B cell (primary cell): Measurements from ENCODE around the gene CNFN. TPM values are rescaled to one million over a fixed set of nuclear protein-coding genes. Genes with fewer than 3 reads are reported as not detected.

Source experiments
- ATAC-seq: fragments of 200-7000 bp; cut with Tn5 transposase; one replicate; pipeline ENCODE4 v1.10.0; 2021; ENCODE audit warnings: low read depth, mild to moderate bottlenecking, moderate number of reproducible peaks, moderate library complexity
- CTCF ChIA-PET: fragments of 350-600 bp; sonication (Branson Sonifier 250); formaldehyde crosslinking; loops from one replicate; lab custom pipeline; 2021; ENCODE audit warnings: antibody characterized with exemption, inconsistent platforms; lab: Charles Lee
- POLR2A ChIA-PET: fragments of 350-600 bp; sonication (Branson Sonifier 250); formaldehyde crosslinking; loops from one replicate; lab custom pipeline; 2021; ENCODE audit warnings: antibody characterized with exemption; lab: Charles Lee
- DNase-seq: peaks from one replicate; pipeline ENCODE4 v3.0.0; 2013
- H2AFZ ChIP-seq: 2 replicates; pipeline ENCODE4 v1.6.1; 2012; ENCODE audit warnings: mild to moderate bottlenecking, low read depth, low read length; ENCODE audit not compliant: insufficient read depth, poor library complexity, severe bottlenecking
- H3K27ac ChIP-seq, 2 donors: 1 replicate in 1 of 2; 2 replicates in 1 of 2; pipeline ENCODE4 v1.5.1; 2012 to 2013; ENCODE audit warnings: low read length in 2 of 2, mild to moderate bottlenecking in 2 of 2, moderate library complexity in 1 of 2
- H3K27me3 ChIP-seq, 4 experiments: fragments of 200-600 bp in 1 of 4; sonication (generic) in 1 of 4; replicated peaks in 1 of 4; 1 replicate in 2 of 4; 2 replicates in 2 of 4; pipeline versions ENCODE4 v1.6.1 to v1.7.0; 2013 to 2016; ENCODE audit warnings: low read length in 3 of 4, mild to moderate bottlenecking in 2 of 4, mixed read lengths in 1 of 4, moderate library complexity in 1 of 4; ENCODE audit not compliant: insufficient read depth in 4 of 4, control insufficient read depth in 3 of 4; ENCODE audit errors: control extremely low read depth in 1 of 4
- H3K36me3 ChIP-seq, 2 experiments: replicated peaks in 1 of 2; 1 replicate in 1 of 2; 2 replicates in 1 of 2; pipeline versions ENCODE4 v1.6.1 to v1.7.1; 2013; ENCODE audit warnings: low read length in 1 of 2; ENCODE audit not compliant: insufficient read depth in 2 of 2, control insufficient read depth in 1 of 2; ENCODE audit errors: control extremely low read depth in 1 of 2, extremely low read depth in 1 of 2
- H3K4me1 ChIP-seq, 2 donors: fragments of 200-600 bp in 1 of 2; sonication (generic) in 1 of 2; 1 replicate in 1 of 2; 2 replicates in 1 of 2; pipeline versions ENCODE4 v1.5.1 to v1.6.1; 2013 to 2017; ENCODE audit warnings: low read length in 2 of 2; ENCODE audit not compliant: control insufficient read depth in 2 of 2, insufficient read depth in 2 of 2
- H3K4me2 ChIP-seq: replicated peaks from 2 replicates; pipeline ENCODE3; 2012; ENCODE audit warnings: mild to moderate bottlenecking, low read depth, low read length; ENCODE audit not compliant: poor library complexity, severe bottlenecking
- H3K4me3 ChIP-seq, 5 experiments: fragments of 200-600 bp in 1 of 5; sonication (generic) in 1 of 5; 1 replicate in 3 of 5; 2 replicates in 2 of 5; pipeline versions ENCODE4 v1.5.1 to v1.7.0; 2011 to 2016; ENCODE audit warnings: low read length in 4 of 5, mild to moderate bottlenecking in 4 of 5, low read depth in 2 of 5, control low read depth in 1 of 5, moderate library complexity in 1 of 5; ENCODE audit not compliant: insufficient read depth in 1 of 5; ENCODE audit errors: control extremely low read depth in 1 of 5, extremely low read depth in 1 of 5
- H3K79me2 ChIP-seq: fragments of 200-600 bp; sonication (generic); one replicate; pipeline ENCODE4 v1.6.0; 2016; ENCODE audit warnings: low read length; ENCODE audit not compliant: control insufficient read depth, insufficient read depth
- H3K9ac ChIP-seq: fragments of 200-600 bp; sonication (generic); 2 replicates; pipeline ENCODE4 v1.6.1; 2017; ENCODE audit warnings: mild to moderate bottlenecking, low read length, moderate library complexity
- H3K9me3 ChIP-seq, 3 donors: one replicate each; pipeline versions ENCODE4 v1.6.1 to v1.7.1; 2013; ENCODE audit warnings: low read length in 2 of 3; ENCODE audit not compliant: control insufficient read depth in 2 of 3, insufficient read depth in 1 of 3; ENCODE audit errors: control extremely low read depth in 1 of 3
- H4K20me1 ChIP-seq: 2 replicates; pipeline ENCODE4 v1.6.0; 2012; ENCODE audit warnings: mild to moderate bottlenecking, low read length; ENCODE audit not compliant: insufficient read depth, control insufficient read depth, poor library complexity, severe bottlenecking
- H3K27ac Mint-ChIP-seq: one replicate; pipeline ENCODE4 v1.8.0; 2021; ENCODE audit warnings: mixed read lengths
- H3K27me3 Mint-ChIP-seq: one replicate; pipeline ENCODE4 v1.8.0; 2021; ENCODE audit warnings: mixed read lengths
- H3K4me1 Mint-ChIP-seq: one replicate; pipeline ENCODE4 v1.8.0; 2021; ENCODE audit warnings: mixed read lengths
- H3K4me3 Mint-ChIP-seq: one replicate; pipeline ENCODE4 v1.8.0; 2021; ENCODE audit warnings: mixed read lengths
- H3K9me3 Mint-ChIP-seq: one replicate; pipeline ENCODE4 v1.8.0; 2022; ENCODE audit warnings: mixed read lengths; ENCODE audit not compliant: insufficient read depth
- EZH2 ChIP-seq: IDR thresholded peaks from 2 replicates; pipeline ENCODE4 v1.6.1; 2012; ENCODE audit warnings: borderline replicate concordance, low read depth, mild to moderate bottlenecking, moderate library complexity, low read length; ENCODE audit not compliant: insufficient read depth, poor library complexity, severe bottlenecking
- WGBS: methylation state at CpG from one replicate; pipeline ENCODE4 v1.1.5; 2013; ENCODE audit warnings: missing lambda C conversion rate; ENCODE audit not compliant: insufficient coverage; 5-methylcytosine and 5-hydroxymethylcytosine counted together
- intact Hi-C: fragments of 100-400 bp; cut with micrococcal nuclease; formaldehyde crosslinking; loops from one replicate; pipeline ENCODE4 v1.10.0; 2022
- polyA minus RNA-seq: library from RNA; depleted of rRNA, polyadenylated mRNA; stranded (reverse); fragments of >200 nt; gene quantifications from 2 replicates; pipeline ENCODE4 v1.2.3, GENCODE V29; 2012
- polyA plus RNA-seq: library from polyadenylated mRNA; depleted of rRNA; stranded (reverse); fragments of >200 nt; gene quantifications from 2 replicates; pipeline ENCODE4 v1.2.3, GENCODE V29; 2012
- total RNA-seq, 2 donors: library from RNA; stranded (reverse); fragments of 120-200 nt in 1 of 2; gene quantifications; 1 replicate in 1 of 2; 2 replicates in 1 of 2; pipeline versions ENCODE4 v1.2.3 to v1.2.4, GENCODE V29; 2013 to 2022
- TF ChIP-seq, protein P1 (sequence below): fragments of 200-600 bp; IDR thresholded peaks from one replicate; pipeline ENCODE4 v1.8.0; 2022; ENCODE audit warnings: antibody characterized with exemption, mild to moderate bottlenecking

The CNFN gene, protein sequence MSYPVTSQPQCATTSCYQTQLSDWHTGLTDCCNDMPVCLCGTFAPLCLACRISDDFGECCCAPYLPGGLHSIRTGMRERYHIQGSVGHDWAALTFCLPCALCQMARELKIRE
- total RNA-seq (4.0 and 4.1 TPM in 2 replicates), polyA plus RNA-seq (10.1 and 23.2 TPM in 2 replicates), polyA minus RNA-seq (6.3 and 8.6 TPM in 2 replicates)
- 5.5 TPM for total RNA-seq (2013)

DNA sequence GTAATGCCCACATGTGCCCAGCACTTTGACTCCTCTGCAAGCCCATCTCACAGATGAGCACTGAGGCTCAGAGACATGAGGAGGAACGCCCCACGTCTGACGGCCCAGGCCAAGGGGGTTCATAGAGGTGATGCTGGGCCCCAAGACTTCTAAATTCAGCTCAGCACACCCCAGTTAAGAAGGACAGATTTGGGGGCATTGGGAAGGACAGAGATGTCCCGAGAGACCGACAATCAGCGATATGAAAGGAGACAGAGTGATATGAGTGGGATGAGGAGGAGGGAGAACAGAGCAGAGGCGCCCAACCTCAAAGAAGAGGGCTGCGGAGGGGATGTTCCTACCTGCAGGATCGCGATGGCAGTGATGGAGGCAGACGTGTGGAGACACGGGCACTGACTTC is at the start of gene CNFN:
CNFN (minus strand) TSS at position 399 of the 400 bp plus-strand sequence. CDS start 1,260 bp downstream, outside the sequence.
- H3K4me1 ChIP-seq, result peaks cover 5 to 12% of the 10 kb centered on the region in 2 donors
- intact Hi-C loops, result no loop called here
- ATAC-seq (no peak), DNase-seq (no peak)
- TF ChIP-seq EZH2, result no peak
- TF ChIP-seq, protein P1, sequence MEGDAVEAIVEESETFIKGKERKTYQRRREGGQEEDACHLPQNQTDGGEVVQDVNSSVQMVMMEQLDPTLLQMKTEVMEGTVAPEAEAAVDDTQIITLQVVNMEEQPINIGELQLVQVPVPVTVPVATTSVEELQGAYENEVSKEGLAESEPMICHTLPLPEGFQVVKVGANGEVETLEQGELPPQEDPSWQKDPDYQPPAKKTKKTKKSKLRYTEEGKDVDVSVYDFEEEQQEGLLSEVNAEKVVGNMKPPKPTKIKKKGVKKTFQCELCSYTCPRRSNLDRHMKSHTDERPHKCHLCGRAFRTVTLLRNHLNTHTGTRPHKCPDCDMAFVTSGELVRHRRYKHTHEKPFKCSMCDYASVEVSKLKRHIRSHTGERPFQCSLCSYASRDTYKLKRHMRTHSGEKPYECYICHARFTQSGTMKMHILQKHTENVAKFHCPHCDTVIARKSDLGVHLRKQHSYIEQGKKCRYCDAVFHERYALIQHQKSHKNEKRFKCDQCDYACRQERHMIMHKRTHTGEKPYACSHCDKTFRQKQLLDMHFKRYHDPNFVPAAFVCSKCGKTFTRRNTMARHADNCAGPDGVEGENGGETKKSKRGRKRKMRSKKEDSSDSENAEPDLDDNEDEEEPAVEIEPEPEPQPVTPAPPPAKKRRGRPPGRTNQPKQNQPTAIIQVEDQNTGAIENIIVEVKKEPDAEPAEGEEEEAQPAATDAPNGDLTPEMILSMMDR, result no peak
- no peaks in the 10 kb centered on the region for H3K79me2 ChIP-seq
- no peaks in the 10 kb centered on the region for H3K9me3 Mint-ChIP-seq
- WGBS, result 71% methylated on average over 9 of the region's 12 CpGs
- peaks cover 0 to 12% (median 6%) of the 10 kb centered on the region in 4 experiments for H3K27me3 ChIP-seq
- no peak within 1 kb of the TSS for H3K27ac ChIP-seq
- no peak within 1 kb of the TSS for H3K9ac ChIP-seq
- POLR2A ChIA-PET, result no interaction called here
- no peak within 1 kb of the TSS for H3K4me3 ChIP-seq
- no peak within 1 kb of the TSS for H3K27ac Mint-ChIP-seq
- H3K9me3 ChIP-seq, result no peaks in the 10 kb centered on the region
- H2AFZ ChIP-seq, result no peak within 1 kb of the TSS
- H3K4me3 Mint-ChIP-seq, result no peak within 1 kb of the TSS
- H4K20me1 ChIP-seq, result no peaks in the 10 kb centered on the region
- H3K4me1 Mint-ChIP-seq, result peaks cover 7% of the 10 kb centered on the region
- CTCF ChIA-PET, result interaction anchor here (1.0 to 4.2 kb wide), 2 partner anchors 8 to 11 kb away, joined by 3 to 27 read pairs; no protein-coding TSS in a partner anchor
- H3K4me2 ChIP-seq, result no peak within 1 kb of the TSS
- peaks cover 21% of the 10 kb centered on the region for H3K27me3 Mint-ChIP-seq
- no peaks in the 10 kb centered on the region for H3K36me3 ChIP-seq

DNA sequence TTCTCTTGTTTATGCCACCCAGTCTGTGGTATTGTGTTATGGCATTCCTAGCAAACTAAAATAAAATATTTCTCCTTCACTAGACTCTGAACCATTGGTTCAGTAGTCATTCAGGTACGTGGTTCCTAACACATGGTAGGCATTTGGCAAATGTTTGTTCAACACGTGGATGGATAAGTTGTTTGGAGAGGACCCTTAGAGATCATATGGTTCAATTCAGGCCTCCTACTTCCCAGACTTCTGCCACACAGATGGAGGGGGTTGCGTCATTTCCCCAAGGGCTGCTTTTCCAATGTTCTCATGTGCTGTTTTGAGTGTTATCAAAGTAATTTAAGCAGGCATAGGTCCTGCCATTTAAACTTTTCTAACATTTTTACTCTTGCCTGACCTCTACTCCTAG is 45.9 kb upstream of the CNFN start:
- no peaks in the 10 kb centered on the region for H4K20me1 ChIP-seq
- H3K9me3 ChIP-seq, result no peaks in the 10 kb centered on the region
- H3K9ac ChIP-seq, result no peak overlapping the region
- no peak for DNase-seq
- no peaks in the 10 kb centered on the region for H3K9me3 Mint-ChIP-seq
- no peak overlapping the region for H3K4me2 ChIP-seq
- H3K4me1 ChIP-seq, result peaks cover 0 to 11% of the 10 kb centered on the region in 2 donors
- H3K36me3 ChIP-seq, result no peaks in the 10 kb centered on the region
- TF ChIP-seq EZH2, result no peak
- TF ChIP-seq, protein P1, result no peak
- peaks cover 2% of the 10 kb centered on the region for H3K27me3 Mint-ChIP-seq
- H3K27ac ChIP-seq, result no peak overlapping the region
- no peaks in the 10 kb centered on the region for H3K79me2 ChIP-seq
- H3K4me3 ChIP-seq, result no peak overlapping the region
- H3K4me1 Mint-ChIP-seq, result peaks cover 11% of the 10 kb centered on the region
- POLR2A ChIA-PET, result no interaction called here
- CTCF ChIA-PET, result interaction anchor here (1.1 to 3.5 kb wide), 6 partner anchors 11 to 93 kb away, joined by 3 to 35 read pairs (median 10); partner anchors contain the start of gene CEACAM1
- ATAC-seq, result no peak
- H3K27ac Mint-ChIP-seq, result no peak overlapping the region
- peaks cover 0 to under 1% (median 0%) of the 10 kb centered on the region in 4 experiments for H3K27me3 ChIP-seq
- no peak overlapping the region for H3K4me3 Mint-ChIP-seq
- intact Hi-C loops, result no loop called here
- no peak overlapping the region for H2AFZ ChIP-seq
- WGBS, result no CpG with 5 or more reads among the region's 3 CpGs
